Transverse colon (tissue), 4 donors: ENCODE measurements around the gene HASPIN.

Experiments
- POLR2AphosphoS5 ChIP-seq, 3 donors: sonication (generic); formaldehyde crosslinking; IDR thresholded peaks; one replicate each; pipeline ENCODE4 v1.6.1; 2016; ENCODE audit warnings: antibody characterized with exemption in 3 of 3
- TF ChIP-seq, protein P1 (sequence below), 5 experiments: fragments of 200-600 bp in 3 of 5; fragments of 450-650 bp in 2 of 5; sonication (generic) in 3 of 5; IDR thresholded peaks; 1 replicate in 2 of 5; 2 replicates in 3 of 5; pipeline ENCODE4 v1.5.1; 2016 to 2017; ENCODE audit warnings: antibody characterized with exemption in 5 of 5, inconsistent platforms in 3 of 5, mild to moderate bottlenecking in 2 of 5, moderate library complexity in 1 of 5

DNA sequence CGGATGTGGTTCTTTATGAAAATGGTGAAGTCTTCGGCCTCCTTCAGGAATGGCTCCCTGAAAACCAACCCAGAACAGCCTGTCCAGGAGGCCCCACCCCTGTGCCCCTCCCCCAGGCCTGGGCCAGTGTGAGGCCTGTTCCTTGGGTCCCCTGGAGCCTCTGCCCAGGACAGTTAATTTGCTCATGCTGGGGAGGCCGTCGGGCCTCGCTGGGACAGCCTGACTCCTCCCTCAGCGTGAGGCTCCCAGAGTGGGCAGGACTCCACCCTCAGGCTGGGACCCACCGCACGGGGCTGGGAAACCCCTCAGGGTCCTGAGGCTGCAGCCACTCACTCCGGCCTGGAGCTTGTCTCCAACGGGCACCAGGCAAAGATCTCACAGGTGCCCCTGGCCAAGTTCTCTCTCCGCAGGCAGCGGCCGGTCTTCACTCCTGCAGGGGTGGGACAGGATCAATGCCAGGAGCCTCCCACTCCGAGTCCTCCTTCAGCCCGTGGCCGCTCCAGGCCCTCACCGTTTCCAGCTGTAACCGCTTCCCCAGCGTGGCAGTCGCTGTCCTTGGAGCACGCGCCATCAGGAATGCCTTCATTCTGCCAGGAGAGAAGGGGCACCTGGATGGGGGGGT, 33.5 kb upstream of the HASPIN start:
- TF ChIP-seq, protein P1, sequence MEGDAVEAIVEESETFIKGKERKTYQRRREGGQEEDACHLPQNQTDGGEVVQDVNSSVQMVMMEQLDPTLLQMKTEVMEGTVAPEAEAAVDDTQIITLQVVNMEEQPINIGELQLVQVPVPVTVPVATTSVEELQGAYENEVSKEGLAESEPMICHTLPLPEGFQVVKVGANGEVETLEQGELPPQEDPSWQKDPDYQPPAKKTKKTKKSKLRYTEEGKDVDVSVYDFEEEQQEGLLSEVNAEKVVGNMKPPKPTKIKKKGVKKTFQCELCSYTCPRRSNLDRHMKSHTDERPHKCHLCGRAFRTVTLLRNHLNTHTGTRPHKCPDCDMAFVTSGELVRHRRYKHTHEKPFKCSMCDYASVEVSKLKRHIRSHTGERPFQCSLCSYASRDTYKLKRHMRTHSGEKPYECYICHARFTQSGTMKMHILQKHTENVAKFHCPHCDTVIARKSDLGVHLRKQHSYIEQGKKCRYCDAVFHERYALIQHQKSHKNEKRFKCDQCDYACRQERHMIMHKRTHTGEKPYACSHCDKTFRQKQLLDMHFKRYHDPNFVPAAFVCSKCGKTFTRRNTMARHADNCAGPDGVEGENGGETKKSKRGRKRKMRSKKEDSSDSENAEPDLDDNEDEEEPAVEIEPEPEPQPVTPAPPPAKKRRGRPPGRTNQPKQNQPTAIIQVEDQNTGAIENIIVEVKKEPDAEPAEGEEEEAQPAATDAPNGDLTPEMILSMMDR (IDR thresholded peaks at IDR 0.05) = no peak
- TF ChIP-seq POLR2AphosphoS5 (IDR thresholded peaks at IDR 0.05) = no peak
